HepG2 (cell line): Measurements from ENCODE around the gene WDR26. TPM values are rescaled to one million over a fixed set of nuclear protein-coding genes. Genes with fewer than 3 reads are reported as not detected.

Experiments
- CENPX ChIP-seq: sonication (generic); formaldehyde crosslinking; IDR thresholded peaks from 2 replicates; pipeline ENCODE4 v1.9.0; 2021; ENCODE audit warnings: mild to moderate bottlenecking, missing genetic modification reagents, moderate library complexity
- CREB1 ChIP-seq, 2 experiments: fragments of 450-650 bp in 1 of 2; IDR thresholded peaks; 2 replicates each; pipeline ENCODE4 v1.6.1; 2016 to 2017; ENCODE audit warnings: control low read depth in 1 of 2, mild to moderate bottlenecking in 1 of 2, missing compliant biosample characterization in 1 of 2, missing genetic modification characterization in 1 of 2
- FOXP4 ChIP-seq: sonication (generic); formaldehyde crosslinking; IDR thresholded peaks from 2 replicates; pipeline ENCODE4 v1.4.0; 2020; ENCODE audit warnings: missing genetic modification reagents
- HDAC6 ChIP-seq: fragments of 200-600 bp; sonication (generic); IDR thresholded peaks from 2 replicates; pipeline ENCODE4 v1.7.0; 2017; ENCODE audit warnings: mild to moderate bottlenecking, antibody characterized with exemption, low read length, low read depth
- HNF1A ChIP-seq, 2 experiments: sonication (generic) in 1 of 2; formaldehyde crosslinking in 1 of 2; IDR thresholded peaks; 2 replicates each; pipeline versions ENCODE4 v1.4.0 to v1.6.1; 2016 to 2020; ENCODE audit warnings: borderline replicate concordance in 1 of 2, low read depth in 1 of 2, mild to moderate bottlenecking in 1 of 2, missing genetic modification reagents in 1 of 2
- MXI1 ChIP-seq: IDR thresholded peaks from 3 replicates; pipeline ENCODE4 v1.6.1; 2012; ENCODE audit warnings: low read depth, low read length, inconsistent platforms, borderline replicate concordance
- SALL1 ChIP-seq: sonication (generic); formaldehyde crosslinking; IDR thresholded peaks from 2 replicates; pipeline ENCODE4 v1.8.0; 2022; ENCODE audit warnings: mild to moderate bottlenecking, missing genetic modification reagents
- SAP130 ChIP-seq: IDR thresholded peaks from 2 replicates; pipeline ENCODE4 v1.6.1; 2016; ENCODE audit warnings: low read depth
- SRSF1 ChIP-seq: fragments of 200-400 bp; formaldehyde crosslinking; optimal IDR thresholded peaks from 2 replicates; pipeline ENCODE3; 2017; ENCODE audit warnings: mild to moderate bottlenecking, low read depth, low read length, moderate library complexity
- TEAD3 ChIP-seq: optimal IDR thresholded peaks from 2 replicates; pipeline ENCODE3; 2016; ENCODE audit warnings: borderline replicate concordance
- TEF ChIP-seq: sonication (generic); formaldehyde crosslinking; IDR thresholded peaks from 2 replicates; pipeline ENCODE4 v1.5.0; 2020; ENCODE audit warnings: missing genetic modification reagents
- THAP11 ChIP-seq: IDR thresholded peaks from 2 replicates; pipeline ENCODE4 v1.6.1; 2016; ENCODE audit warnings: missing biosample characterization, missing genetic modification reagents
- ZBTB33 ChIP-seq: sonication (generic); formaldehyde crosslinking; IDR thresholded peaks from 2 replicates; pipeline ENCODE4 v1.4.0; 2020; ENCODE audit warnings: missing genetic modification reagents
- ZKSCAN8 ChIP-seq: IDR thresholded peaks from 2 replicates; pipeline ENCODE4 v1.6.1; 2016; ENCODE audit warnings: borderline replicate concordance, missing genetic modification reagents, missing compliant biosample characterization
- ZNF530 ChIP-seq: sonication (generic); formaldehyde crosslinking; IDR thresholded peaks from 2 replicates; pipeline ENCODE4 v1.5.0; 2020; ENCODE audit warnings: low read depth, mild to moderate bottlenecking, missing genetic modification reagents
- ZNF672 ChIP-seq: sonication (generic); formaldehyde crosslinking; IDR thresholded peaks from 2 replicates; pipeline ENCODE4 v1.8.1; 2022; ENCODE audit warnings: missing genetic modification reagents
- ZNF747 ChIP-seq: sonication (generic); formaldehyde crosslinking; IDR thresholded peaks from 2 replicates; pipeline ENCODE4 v1.8.1; 2023; ENCODE audit warnings: missing genetic modification reagents, mild to moderate bottlenecking, borderline replicate concordance
- ZNF770 ChIP-seq: sonication (generic); formaldehyde crosslinking; IDR thresholded peaks from 2 replicates; pipeline ENCODE4 v1.5.0; 2020; ENCODE audit warnings: mild to moderate bottlenecking, missing genetic modification reagents
- ZSCAN22 ChIP-seq: sonication (generic); formaldehyde crosslinking; IDR thresholded peaks from 2 replicates; pipeline ENCODE4 v1.4.0; 2020; ENCODE audit warnings: mild to moderate bottlenecking, missing genetic modification reagents
- polyA plus RNA-seq, 8 experiments: library from polyadenylated mRNA; depleted of rRNA in 3 of 8; stranded (reverse) in 7 of 8; unstranded in 1 of 8; fragments of >200 nt; fragmentation: Illumina TruSeq in 4 of 8; extraction: Trizol in 4 of 8; gene quantifications; 2 replicates each; pipeline versions ENCODE4 v1.2.1 to v1.2.3, GENCODE V29; 2011 to 2016; ENCODE audit warnings: low read depth in 4 of 8, missing spikeins in 1 of 8, mixed read lengths in 1 of 8; ENCODE audit not compliant: insufficient read depth in 1 of 8
- total RNA-seq, 5 experiments: library from RNA; depleted of rRNA; stranded (reverse); fragments of >200 nt; fragmentation: Illumina TruSeq; extraction: Trizol; gene quantifications; 2 replicates each; pipeline ENCODE4 v1.2.3, GENCODE V29; 2016; ENCODE audit warnings: low read depth in 1 of 5

Gene WDR26
- total and polyA plus RNA-seq, 2 of the 13 experiments (the other 11 are each of a cell fraction or from before 2014, with no cell fraction given): 13.2 to 23.7 TPM

GRCh38 chr1:224438989-224439388 is 4.4 kb upstream of the WDR26 start (continued):
- TF ChIP-seq FOXP4 (CRISPR knock-in tag) (peak; percentile 62), ZNF747 (no peak), ZNF672 (CRISPR knock-in tag) (no peak), ZBTB33 (CRISPR knock-in tag) (peak; percentile 81), ZNF770 (CRISPR knock-in tag) (no peak), HDAC6 (no peak), ZSCAN22 (CRISPR knock-in tag) (no peak), SAP130 (CRISPR knock-in tag) (peak; percentile 72), HNF1A (IDR thresholded peaks at IDR 0.05; ENCODE audit: low read depth) (no peak), HNF1A (CRISPR knock-in tag; IDR thresholded peaks at IDR 0.05; ENCODE audit: borderline replicate concordance) (no peak), SALL1 (CRISPR knock-in tag) (peak; percentile 55), TEAD3 (CRISPR knock-in tag) (peak; percentile 100), TEF (CRISPR knock-in tag) (no peak), SRSF1 (no peak), ZKSCAN8 (CRISPR knock-in tag) (peak; percentile 38; the same call in 1 of the 2 replicates), THAP11 (CRISPR knock-in tag) (0 out of 2 replicates have a peak, but pooled peaks have one; percentile 17), CREB1 (IDR thresholded peaks at IDR 0.05) (no peak), CREB1 (CRISPR knock-in tag; IDR thresholded peaks at IDR 0.05) (0 out of 2 replicates have a peak, but pooled peaks have one; percentile 22), CENPX (CRISPR knock-in tag) (no peak), ZNF530 (peak; percentile 99), MXI1 (no peak)
